VCaP (cell line): ENCODE results near the gene AP1M2.

Experiments used
- H3K27ac ChIP-seq: fragments of 450-650 bp; 2 replicates; pipeline ENCODE4 v1.5.1; 2017
- TF ChIP-seq, protein P1 (sequence below): fragments of 450-650 bp; conservative IDR thresholded peaks from 2 replicates; pipeline ENCODE4 v1.5.1; 2017; ENCODE audit warnings: mild to moderate bottlenecking, moderate library complexity

AP1M2 gene

DNA sequence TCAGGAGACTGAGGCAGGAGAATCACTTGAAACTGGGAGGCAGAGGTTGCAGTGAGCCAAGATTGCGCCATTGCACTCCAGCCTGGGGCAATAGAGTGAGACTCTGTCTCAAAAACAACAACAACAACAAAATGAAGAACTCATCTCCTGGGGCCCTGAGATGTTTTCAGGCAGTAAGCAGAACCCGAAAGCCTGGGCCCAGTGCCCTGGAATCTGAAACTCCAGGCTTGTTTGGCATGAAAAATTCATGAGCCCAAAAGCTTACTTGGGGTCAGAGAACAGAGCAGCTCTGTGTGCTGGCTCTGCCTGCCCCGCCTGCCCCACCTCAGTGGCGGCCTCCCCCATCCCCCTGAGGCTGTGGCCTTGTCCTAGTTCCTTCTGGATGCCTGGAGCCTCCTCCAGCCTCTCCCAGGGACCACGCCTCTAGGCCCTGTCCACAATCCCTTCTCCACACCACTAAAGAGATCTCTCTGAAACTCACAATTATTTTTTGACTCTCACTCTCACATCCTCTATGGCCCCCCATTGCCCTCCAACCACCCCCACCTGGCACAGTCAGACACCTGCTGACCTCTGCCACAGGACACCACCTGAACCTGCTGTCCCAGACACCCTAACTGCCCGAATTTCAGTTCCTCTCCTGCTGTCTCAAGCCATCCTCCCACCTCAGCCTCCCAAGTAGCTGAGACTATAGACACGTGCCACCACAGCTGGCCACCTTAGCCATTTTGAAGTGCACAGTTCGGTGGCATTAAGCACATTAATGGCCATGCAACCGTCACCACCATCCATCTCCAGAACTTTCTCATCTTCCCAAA lies 6.9 kb upstream of the AP1M2 start:
- H3K27ac ChIP-seq, result no peak overlapping the region
- TF ChIP-seq, protein P1, sequence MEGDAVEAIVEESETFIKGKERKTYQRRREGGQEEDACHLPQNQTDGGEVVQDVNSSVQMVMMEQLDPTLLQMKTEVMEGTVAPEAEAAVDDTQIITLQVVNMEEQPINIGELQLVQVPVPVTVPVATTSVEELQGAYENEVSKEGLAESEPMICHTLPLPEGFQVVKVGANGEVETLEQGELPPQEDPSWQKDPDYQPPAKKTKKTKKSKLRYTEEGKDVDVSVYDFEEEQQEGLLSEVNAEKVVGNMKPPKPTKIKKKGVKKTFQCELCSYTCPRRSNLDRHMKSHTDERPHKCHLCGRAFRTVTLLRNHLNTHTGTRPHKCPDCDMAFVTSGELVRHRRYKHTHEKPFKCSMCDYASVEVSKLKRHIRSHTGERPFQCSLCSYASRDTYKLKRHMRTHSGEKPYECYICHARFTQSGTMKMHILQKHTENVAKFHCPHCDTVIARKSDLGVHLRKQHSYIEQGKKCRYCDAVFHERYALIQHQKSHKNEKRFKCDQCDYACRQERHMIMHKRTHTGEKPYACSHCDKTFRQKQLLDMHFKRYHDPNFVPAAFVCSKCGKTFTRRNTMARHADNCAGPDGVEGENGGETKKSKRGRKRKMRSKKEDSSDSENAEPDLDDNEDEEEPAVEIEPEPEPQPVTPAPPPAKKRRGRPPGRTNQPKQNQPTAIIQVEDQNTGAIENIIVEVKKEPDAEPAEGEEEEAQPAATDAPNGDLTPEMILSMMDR, result no peak

- no peak overlapping the region for H3K27ac ChIP-seq
- TF ChIP-seq, protein P1, result no peak
Observed at GRCh38 chr19:10593148-10593547, 6.0 kb upstream of the AP1M2 start.

DNA sequence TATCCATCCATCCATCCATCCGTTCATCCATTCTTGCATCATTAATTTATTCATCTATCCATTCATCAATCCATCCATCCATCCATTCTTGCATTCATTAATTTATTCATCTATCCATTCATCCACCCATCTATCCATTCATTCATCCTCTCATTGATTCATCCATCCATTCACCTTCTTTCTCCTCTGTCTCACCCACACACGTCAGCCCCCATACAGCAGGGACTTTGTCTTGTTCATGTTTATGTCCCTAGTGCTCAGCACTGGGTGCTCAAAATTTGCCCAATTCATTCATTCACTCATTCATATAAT lies 683 bp upstream of the AP1M2 start:
- TF ChIP-seq, protein P1, result no peak
- H3K27ac ChIP-seq, result no peak overlapping the region

GRCh38 chr19:10586396-10586795 lies 716 bp downstream of the AP1M2 start:
- TF ChIP-seq, protein P1, result no peak
- H3K27ac ChIP-seq, result peak overlapping the region; percentile 62

GRCh38 chr19:10583036-10583776 lies 3.9 kb downstream of the AP1M2 start:
- TF ChIP-seq, protein P1, result no peak
- H3K27ac ChIP-seq, result no peak overlapping the region

DNA sequence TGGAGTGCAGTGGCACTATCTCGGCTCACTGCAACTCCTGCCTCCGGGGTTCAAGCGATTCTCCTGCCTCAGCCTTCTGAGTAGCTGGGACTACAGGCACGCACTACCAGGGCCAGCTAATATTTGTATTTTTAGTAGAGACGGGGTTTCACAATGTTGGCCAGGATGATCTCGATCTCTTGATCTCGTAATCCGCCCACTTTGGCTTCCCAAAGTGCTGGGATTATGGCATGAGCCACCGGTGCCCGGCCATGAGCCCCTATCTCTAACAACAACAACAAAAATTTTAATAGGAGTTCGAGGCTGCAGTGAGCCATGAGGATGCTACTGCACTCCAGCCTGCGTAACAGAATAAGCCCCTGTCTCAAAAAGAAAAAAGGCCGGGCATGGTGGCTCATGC lies 5.0 kb downstream of the AP1M2 start:
- TF ChIP-seq, protein P1, result no peak

GRCh38 chr19:10580979-10581631 lies 6.0 kb downstream of the AP1M2 start:
- no peak overlapping the region for H3K27ac ChIP-seq
- TF ChIP-seq, protein P1, result peak; percentile 89

More for the DNA sequence above, 5.0 kb downstream of the AP1M2 start:
- no peak overlapping the region for H3K27ac ChIP-seq
